Adrenal gland (tissue), 12 donors: Measurements from ENCODE around the gene SSH2. TPM values are rescaled to one million over a fixed set of nuclear protein-coding genes. Genes with fewer than 3 reads are reported as not detected.

Experiments
- DNase-seq, 7 donors: peaks; one replicate each; pipeline ENCODE4 v3.0.0-alpha.2; 2019 to 2020
- H3K27ac ChIP-seq, 5 donors: fragments of 200-600 bp; sonication (generic) in 4 of 5; 1 replicate in 3 of 5; 2 replicates in 2 of 5; pipeline versions ENCODE4 v1.5.1 to v1.8.0; 2016 to 2020; ENCODE audit warnings: mild to moderate bottlenecking in 1 of 5
- H3K27me3 ChIP-seq: fragments of 200-600 bp; 2 replicates; pipeline ENCODE4 v1.8.0; 2021
- H3K36me3 ChIP-seq, 2 donors: fragments of 200-600 bp; replicated peaks in 1 of 2; 1 replicate in 1 of 2; 2 replicates in 1 of 2; pipeline versions ENCODE4 v1.5.1 to v1.8.0; 2018 to 2022
- H3K4me1 ChIP-seq, 2 donors: fragments of 200-600 bp; replicated peaks in 1 of 2; 1 replicate in 1 of 2; 2 replicates in 1 of 2; pipeline versions ENCODE4 v1.5.1 to v1.8.0; 2018 to 2021
- H3K4me3 ChIP-seq, 4 donors: fragments of 200-600 bp; sonication (generic) in 3 of 4; one replicate each; pipeline ENCODE4 v1.5.1; 2016 to 2018
- H3K9me3 ChIP-seq, 3 donors: fragments of 200-600 bp; sonication (generic) in 1 of 3; replicated peaks in 1 of 3; 1 replicate in 2 of 3; 2 replicates in 1 of 3; pipeline versions ENCODE4 v1.5.1 to v1.8.0; 2016 to 2021
- POLR2A ChIP-seq, 2 donors: fragments of 450-650 bp; IDR thresholded peaks; one replicate each; pipeline ENCODE4 v1.6.1; 2017; ENCODE audit warnings: antibody characterized with exemption in 2 of 2, mild to moderate bottlenecking in 2 of 2, moderate library complexity in 1 of 2
- WGBS, 4 donors: extraction: QIAGEN DNeasy Blood & Tissue Kit in 2 of 4; methylation state at CpG; one replicate each; pipeline versions ENCODE4 v1.1.5 to v1.1.7; 2013 to 2017; 5-methylcytosine and 5-hydroxymethylcytosine counted together
- intact Hi-C, 2 donors: fragments of 100-400 bp; cut with DNase I; formaldehyde crosslinking; loops; one replicate each; pipeline versions ENCODE4 v1.14.1 to v1.15.0; 2022 to 2023
- polyA plus RNA-seq, 3 donors: library from polyadenylated mRNA; stranded (reverse); fragments of 200-250 nt in 2 of 3; fragments of 350-450 nt in 1 of 3; fragmentation: Illumina TruSeq in 1 of 3; extraction: RNeasy Lipid Tissue Mini Kit (QIAGEN cat#74804) in 1 of 3; gene quantifications; one replicate each; pipeline ENCODE4 v1.2.3, GENCODE V29; 2013 to 2014
- total RNA-seq, 9 donors: library from RNA; depleted of rRNA in 4 of 9; stranded (reverse); fragments of >200 nt in 4 of 9; fragments of 120-200 nt in 1 of 9; fragmentation: NEBNext Ultra II Directional in 1 of 9; extraction: Animal tissue kit (Norgen Biotek cat#: 25700) in 1 of 9; gene quantifications; one replicate each; pipeline versions ENCODE4 v1.1.0 to v1.2.4, GENCODE V29; 2013 to 2023
- TF ChIP-seq, protein P1 (sequence below), 6 experiments: fragments of 450-650 bp in 4 of 6; fragments of 200-600 bp in 2 of 6; sonication (generic) in 1 of 6; IDR thresholded peaks; 1 replicate in 5 of 6; 2 replicates in 1 of 6; pipeline versions ENCODE4 v1.5.1 to v1.8.0; 2016 to 2021; ENCODE audit warnings: antibody characterized with exemption in 6 of 6, mild to moderate bottlenecking in 2 of 6, moderate library complexity in 1 of 6
- donor health status: healthy with polysubstance abuse.
- donor health status: Bipolar disorder and iron deficiency.
- donor health status: DM: yes; HTN: yes; CAD: no.
- donor health status: DM: no; HTN: no; CAD: no.
- donor health status: DM: no; HTN: no; CAD: no.
- donor health status: DM: yes; HTN: yes; CAD: no.

Gene SSH2
- total and polyA plus RNA-seq, 12 donors = 7.6 to 35.8 (median 20.8) TPM

DNA sequence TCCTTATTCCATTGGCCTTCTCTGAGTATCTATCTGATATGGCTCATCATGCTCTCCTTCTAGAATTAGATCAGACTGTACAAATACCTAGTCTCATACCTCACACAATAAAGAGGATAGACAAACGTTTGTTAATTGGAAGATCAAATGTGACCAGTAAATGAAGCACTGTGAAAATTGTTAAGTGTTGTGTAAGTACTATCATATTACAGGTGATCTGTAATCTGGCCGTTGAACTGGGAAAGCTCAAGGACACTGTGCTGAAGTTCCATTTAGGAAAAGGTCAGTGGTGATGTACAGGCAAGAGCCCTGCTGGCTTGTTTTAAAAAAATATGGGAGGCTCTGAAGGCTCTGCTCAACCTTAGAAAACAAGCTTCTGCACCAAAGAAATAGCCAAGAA lies 268.8 kb downstream of the SSH2 start:
- Histone ChIP-seq H3K4me3 (no peak overlapping the region), H3K36me3 (no peaks in the 10 kb centered on the region), H3K9me3 (no peaks in the 10 kb centered on the region), H3K27me3 (no peaks in the 10 kb centered on the region), H3K4me1 (peaks cover 0 to 17% of the 10 kb centered on the region in 2 donors), H3K27ac (no peak overlapping the region)
- intact Hi-C loops = no loop called here
- no peak for DNase-seq
- TF ChIP-seq POLR2A (IDR thresholded peaks at IDR 0.05) = no peak
- TF ChIP-seq, protein P1, sequence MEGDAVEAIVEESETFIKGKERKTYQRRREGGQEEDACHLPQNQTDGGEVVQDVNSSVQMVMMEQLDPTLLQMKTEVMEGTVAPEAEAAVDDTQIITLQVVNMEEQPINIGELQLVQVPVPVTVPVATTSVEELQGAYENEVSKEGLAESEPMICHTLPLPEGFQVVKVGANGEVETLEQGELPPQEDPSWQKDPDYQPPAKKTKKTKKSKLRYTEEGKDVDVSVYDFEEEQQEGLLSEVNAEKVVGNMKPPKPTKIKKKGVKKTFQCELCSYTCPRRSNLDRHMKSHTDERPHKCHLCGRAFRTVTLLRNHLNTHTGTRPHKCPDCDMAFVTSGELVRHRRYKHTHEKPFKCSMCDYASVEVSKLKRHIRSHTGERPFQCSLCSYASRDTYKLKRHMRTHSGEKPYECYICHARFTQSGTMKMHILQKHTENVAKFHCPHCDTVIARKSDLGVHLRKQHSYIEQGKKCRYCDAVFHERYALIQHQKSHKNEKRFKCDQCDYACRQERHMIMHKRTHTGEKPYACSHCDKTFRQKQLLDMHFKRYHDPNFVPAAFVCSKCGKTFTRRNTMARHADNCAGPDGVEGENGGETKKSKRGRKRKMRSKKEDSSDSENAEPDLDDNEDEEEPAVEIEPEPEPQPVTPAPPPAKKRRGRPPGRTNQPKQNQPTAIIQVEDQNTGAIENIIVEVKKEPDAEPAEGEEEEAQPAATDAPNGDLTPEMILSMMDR (IDR thresholded peaks at IDR 0.05) = no peak
- 40 to 54% (median 45%) methylated on average over 2 of the region's 2 CpGs for WGBS, 4 donors

DNA sequence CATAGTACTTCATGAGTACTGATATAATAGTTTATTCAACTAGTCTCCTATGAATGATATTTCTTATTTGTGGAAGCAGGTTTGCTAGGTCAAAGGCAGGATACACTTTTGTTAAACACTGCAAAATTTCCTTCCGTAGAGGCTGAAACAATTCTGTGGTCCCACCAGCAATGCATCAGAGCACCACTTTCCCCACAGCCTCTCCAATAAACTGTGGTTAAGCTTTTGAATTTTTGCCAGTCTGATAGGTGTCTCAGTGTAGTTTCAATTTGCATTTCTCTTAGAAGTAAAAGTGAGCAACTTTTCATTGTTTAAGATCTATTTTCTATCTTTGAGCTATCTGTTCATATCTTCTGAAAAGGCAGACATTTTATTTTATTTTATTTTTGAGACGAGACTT lies 270.9 kb downstream of the SSH2 start:
- H3K27me3 ChIP-seq = no peaks in the 10 kb centered on the region
- DNase-seq = no peak
- no peak for TF ChIP-seq POLR2A (IDR thresholded peaks at IDR 0.05)
- TF ChIP-seq, protein P1 (IDR thresholded peaks at IDR 0.05) = no peak
- WGBS, 4 donors = 79 to 97% (median 90%) methylated on average over 2 of the region's 2 CpGs
- intact Hi-C loops = no loop called here
- no peak overlapping the region for H3K27ac ChIP-seq
- peaks cover 0 to 13% of the 10 kb centered on the region in 2 donors for H3K4me1 ChIP-seq
- H3K36me3 ChIP-seq = peaks cover 0 to 8% of the 10 kb centered on the region in 2 donors
- H3K4me3 ChIP-seq = no peak overlapping the region
- no peaks in the 10 kb centered on the region for H3K9me3 ChIP-seq

DNA sequence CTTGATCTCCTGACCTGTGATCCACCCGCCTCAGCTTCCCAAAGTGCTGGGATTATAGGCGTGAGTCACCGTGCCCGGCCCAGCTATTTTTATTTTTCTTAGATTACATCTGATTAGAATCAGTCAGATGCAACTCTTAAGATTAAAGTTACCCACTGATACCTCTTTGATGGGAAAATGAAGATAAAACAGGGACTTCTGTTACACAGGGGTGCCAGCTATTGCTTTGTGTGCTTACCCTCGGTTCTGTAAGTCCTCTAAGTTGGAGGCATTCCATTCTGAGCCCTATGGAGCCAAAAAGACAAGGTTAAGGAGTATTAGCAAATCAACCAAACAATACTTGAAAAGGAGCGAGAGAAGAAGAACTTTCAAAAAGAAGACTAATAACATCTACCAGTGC lies 274.7 kb downstream of the SSH2 start:
- Histone ChIP-seq H3K4me3 (no peak overlapping the region), H3K27me3 (no peaks in the 10 kb centered on the region), H3K36me3 (peaks cover 0 to 8% of the 10 kb centered on the region in 2 donors), H3K27ac (no peak overlapping the region), H3K4me1 (peaks cover 0 to 6% of the 10 kb centered on the region in 2 donors), H3K9me3 (no peaks in the 10 kb centered on the region)
- DNase-seq = no peak
- TF ChIP-seq, protein P1 (IDR thresholded peaks at IDR 0.05) = no peak
- no peak for TF ChIP-seq POLR2A (IDR thresholded peaks at IDR 0.05)
- WGBS, 4 donors = 91 to 98% (median 96%) methylated on average over 6 of the region's 6 CpGs
- intact Hi-C loops = no loop called here

DNA sequence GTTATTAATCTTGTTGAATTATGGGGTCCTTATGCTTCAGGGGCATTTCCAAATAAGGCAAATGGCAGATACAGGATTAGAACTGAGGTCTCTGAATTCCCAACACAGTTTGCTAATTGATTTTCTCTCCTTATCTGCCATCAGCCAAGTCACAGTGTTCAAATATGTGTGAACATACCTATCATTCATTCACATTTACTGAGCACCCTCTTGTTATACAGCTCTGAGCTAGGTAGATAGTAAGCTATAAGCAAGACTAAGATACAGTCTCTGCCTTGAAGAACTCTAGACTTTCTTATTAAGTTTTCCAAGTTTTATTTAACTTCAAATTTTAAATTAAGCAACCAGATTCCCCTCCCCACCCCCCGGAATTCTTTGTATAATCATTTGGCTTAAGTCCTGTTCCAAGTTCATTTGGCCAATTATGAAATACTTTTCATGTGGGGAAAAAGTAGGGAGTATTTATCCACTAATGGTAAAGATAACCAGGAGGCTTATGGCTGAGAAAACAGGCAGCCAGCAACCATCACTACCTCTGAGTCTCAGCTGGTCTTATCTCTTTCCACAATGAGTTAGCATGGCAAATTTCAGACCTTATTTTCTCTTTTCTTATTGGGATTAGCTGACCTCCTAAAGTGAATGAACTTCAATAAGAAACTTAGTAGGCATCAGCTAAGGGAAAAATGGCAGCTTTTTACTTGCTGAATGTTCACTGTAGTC lies 275.9 kb downstream of the SSH2 start:
- no peak overlapping the region for H3K27ac ChIP-seq
- intact Hi-C loops = no loop called here
- TF ChIP-seq, protein P1 (IDR thresholded peaks at IDR 0.05) = no peak
- no peak for TF ChIP-seq POLR2A (IDR thresholded peaks at IDR 0.05)
- H3K36me3 ChIP-seq = peaks cover 0 to 8% of the 10 kb centered on the region in 2 donors
- DNase-seq = no peak
- H3K4me1 ChIP-seq = peaks cover 0 to 6% of the 10 kb centered on the region in 2 donors
- no peak overlapping the region for H3K4me3 ChIP-seq
- 63 to 84% (median 73%) methylated on average over 1 of the region's 1 CpG for WGBS, 4 donors
- H3K27me3 ChIP-seq = no peaks in the 10 kb centered on the region
- no peaks in the 10 kb centered on the region for H3K9me3 ChIP-seq
